HepG2 (cell line): Measurements from ENCODE around the gene FAM83F. TPM values are rescaled to one million over a fixed set of nuclear protein-coding genes. Genes with fewer than 3 reads are reported as not detected.

Experiments used
- AGO1 ChIP-seq: fragments of 200-400 bp; formaldehyde crosslinking; IDR thresholded peaks from 2 replicates; pipeline ENCODE4 v1.6.1; 2017; ENCODE audit warnings: mild to moderate bottlenecking, low read depth, low read length, moderate library complexity; ENCODE audit not compliant: poor library complexity, severe bottlenecking
- ATF6 ChIP-seq: sonication (generic); formaldehyde crosslinking; conservative IDR thresholded peaks from 2 replicates; pipeline ENCODE4 v1.4.0; 2020; ENCODE audit warnings: missing genetic modification reagents
- BCL6 ChIP-seq: IDR thresholded peaks from 2 replicates; pipeline ENCODE4 v1.6.1; 2016; ENCODE audit warnings: missing genetic modification reagents, missing compliant biosample characterization
- CENPT ChIP-seq: sonication (generic); formaldehyde crosslinking; IDR thresholded peaks from 2 replicates; pipeline ENCODE4 v1.8.0; 2022; ENCODE audit warnings: low read depth, mild to moderate bottlenecking, moderate library complexity, missing genetic modification reagents
- CHD4 ChIP-seq: fragments of 200-600 bp; sonication (generic); IDR thresholded peaks from 2 replicates; pipeline ENCODE4 v1.7.0; 2017; ENCODE audit warnings: mild to moderate bottlenecking, low read length, borderline replicate concordance
- NCOR1 ChIP-seq: fragments of 200-600 bp; sonication (generic); IDR thresholded peaks from 2 replicates; pipeline ENCODE4 v1.7.0; 2017; ENCODE audit warnings: antibody characterized with exemption, low read length, borderline replicate concordance
- ZFP36 ChIP-seq: fragments of 150-350 bp; IDR thresholded peaks from 2 replicates; pipeline ENCODE4 v1.6.1; 2018; ENCODE audit warnings: borderline replicate concordance, low read length, low read depth; ENCODE audit not compliant: partially characterized antibody
- ZNF569 ChIP-seq: sonication (generic); formaldehyde crosslinking; IDR thresholded peaks from 2 replicates; pipeline ENCODE4 v1.5.0; 2020; ENCODE audit warnings: mild to moderate bottlenecking, missing genetic modification reagents, moderate library complexity, borderline replicate concordance
- ZNF720 ChIP-seq: sonication (generic); formaldehyde crosslinking; IDR thresholded peaks from 2 replicates; pipeline ENCODE4 v1.4.0; 2020; ENCODE audit warnings: missing genetic modification reagents
- ZNF816 ChIP-seq: sonication (generic); formaldehyde crosslinking; IDR thresholded peaks from 2 replicates; pipeline ENCODE4 v1.8.0; 2022; ENCODE audit warnings: missing genetic modification reagents, mild to moderate bottlenecking, borderline replicate concordance
- polyA plus RNA-seq, 8 experiments: library from polyadenylated mRNA; depleted of rRNA in 3 of 8; stranded (reverse) in 7 of 8; unstranded in 1 of 8; fragments of >200 nt; fragmentation: Illumina TruSeq in 4 of 8; extraction: Trizol in 4 of 8; gene quantifications; 2 replicates each; pipeline versions ENCODE4 v1.2.1 to v1.2.3, GENCODE V29; 2011 to 2016; ENCODE audit warnings: low read depth in 4 of 8, missing spikeins in 1 of 8, mixed read lengths in 1 of 8; ENCODE audit not compliant: insufficient read depth in 1 of 8
- total RNA-seq, 5 experiments: library from RNA; depleted of rRNA; stranded (reverse); fragments of >200 nt; fragmentation: Illumina TruSeq; extraction: Trizol; gene quantifications; 2 replicates each; pipeline ENCODE4 v1.2.3, GENCODE V29; 2016; ENCODE audit warnings: low read depth in 1 of 5
- TF ChIP-seq, protein P1 (sequence below): sonication (generic); formaldehyde crosslinking; IDR thresholded peaks from 2 replicates; pipeline ENCODE4 v1.8.1; 2023; ENCODE audit warnings: mild to moderate bottlenecking, missing genetic modification reagents
- TF ChIP-seq, protein P2 (sequence below): sonication (generic); formaldehyde crosslinking; IDR thresholded peaks from 2 replicates; pipeline ENCODE4 v1.5.0; 2020; ENCODE audit warnings: mild to moderate bottlenecking, missing genetic modification reagents
- TF ChIP-seq, protein P3 (sequence below): sonication (generic); formaldehyde crosslinking; IDR thresholded peaks from 2 replicates; pipeline ENCODE4 v1.8.1; 2023; ENCODE audit warnings: mild to moderate bottlenecking, missing genetic modification reagents, borderline replicate concordance
- TF ChIP-seq, protein P4 (sequence below): sonication (generic); formaldehyde crosslinking; IDR thresholded peaks from 2 replicates; pipeline ENCODE4 v1.5.1; 2020; ENCODE audit warnings: missing genetic modification reagents, mild to moderate bottlenecking, borderline replicate concordance

Gene FAM83F
- total and polyA plus RNA-seq, 2 of the 13 experiments (the other 11 are each of a cell fraction or from before 2014, with no cell fraction given) = not detected

DNA sequence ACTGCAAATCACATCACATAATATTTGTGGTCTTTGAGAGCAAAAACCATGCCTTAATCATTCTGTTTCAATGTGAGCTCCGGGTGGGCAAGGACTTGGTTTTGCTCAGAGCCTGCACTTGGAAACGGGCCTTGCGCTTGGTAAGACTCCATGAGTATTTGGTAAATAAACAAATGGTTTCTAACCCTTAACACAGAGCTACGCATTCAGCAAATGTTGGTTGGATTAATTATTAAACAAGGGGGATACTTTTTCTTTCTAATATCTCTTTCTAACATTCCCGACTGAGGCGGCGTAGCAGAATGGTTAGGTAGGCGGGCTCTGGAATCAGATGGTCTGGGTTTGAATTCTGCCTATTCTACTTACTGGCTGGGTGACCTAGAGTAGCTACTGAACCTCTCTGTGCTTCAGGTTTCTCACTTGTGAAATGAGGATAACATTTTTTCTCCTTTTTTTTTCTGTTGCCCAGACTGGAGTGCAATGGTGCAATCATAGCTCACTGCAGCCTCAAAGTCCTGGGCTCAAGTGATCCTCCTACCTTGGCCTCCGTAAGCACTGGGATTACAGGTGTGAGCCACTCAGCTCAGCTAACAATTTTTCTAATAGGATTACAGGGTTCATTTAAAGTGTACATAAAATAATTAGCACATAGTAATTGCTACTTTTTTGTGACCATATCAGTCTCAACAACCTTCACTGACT, 3.4 kb upstream of the FAM83F start (continued):
- TF ChIP-seq CHD4 = 0 out of 2 replicates have a peak, but pooled peaks have one; percentile 47
- TF ChIP-seq ZNF720 = no peak
- TF ChIP-seq, protein P1, sequence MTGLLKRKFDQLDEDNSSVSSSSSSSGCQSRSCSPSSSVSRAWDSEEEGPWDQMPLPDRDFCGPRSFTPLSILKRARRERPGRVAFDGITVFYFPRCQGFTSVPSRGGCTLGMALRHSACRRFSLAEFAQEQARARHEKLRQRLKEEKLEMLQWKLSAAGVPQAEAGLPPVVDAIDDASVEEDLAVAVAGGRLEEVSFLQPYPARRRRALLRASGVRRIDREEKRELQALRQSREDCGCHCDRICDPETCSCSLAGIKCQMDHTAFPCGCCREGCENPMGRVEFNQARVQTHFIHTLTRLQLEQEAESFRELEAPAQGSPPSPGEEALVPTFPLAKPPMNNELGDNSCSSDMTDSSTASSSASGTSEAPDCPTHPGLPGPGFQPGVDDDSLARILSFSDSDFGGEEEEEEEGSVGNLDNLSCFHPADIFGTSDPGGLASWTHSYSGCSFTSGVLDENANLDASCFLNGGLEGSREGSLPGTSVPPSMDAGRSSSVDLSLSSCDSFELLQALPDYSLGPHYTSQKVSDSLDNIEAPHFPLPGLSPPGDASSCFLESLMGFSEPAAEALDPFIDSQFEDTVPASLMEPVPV = no peak
- peak; percentile 73 for TF ChIP-seq BCL6
- no peak for TF ChIP-seq ATF6 (CRISPR knock-in tag)
- TF ChIP-seq, protein P2, sequence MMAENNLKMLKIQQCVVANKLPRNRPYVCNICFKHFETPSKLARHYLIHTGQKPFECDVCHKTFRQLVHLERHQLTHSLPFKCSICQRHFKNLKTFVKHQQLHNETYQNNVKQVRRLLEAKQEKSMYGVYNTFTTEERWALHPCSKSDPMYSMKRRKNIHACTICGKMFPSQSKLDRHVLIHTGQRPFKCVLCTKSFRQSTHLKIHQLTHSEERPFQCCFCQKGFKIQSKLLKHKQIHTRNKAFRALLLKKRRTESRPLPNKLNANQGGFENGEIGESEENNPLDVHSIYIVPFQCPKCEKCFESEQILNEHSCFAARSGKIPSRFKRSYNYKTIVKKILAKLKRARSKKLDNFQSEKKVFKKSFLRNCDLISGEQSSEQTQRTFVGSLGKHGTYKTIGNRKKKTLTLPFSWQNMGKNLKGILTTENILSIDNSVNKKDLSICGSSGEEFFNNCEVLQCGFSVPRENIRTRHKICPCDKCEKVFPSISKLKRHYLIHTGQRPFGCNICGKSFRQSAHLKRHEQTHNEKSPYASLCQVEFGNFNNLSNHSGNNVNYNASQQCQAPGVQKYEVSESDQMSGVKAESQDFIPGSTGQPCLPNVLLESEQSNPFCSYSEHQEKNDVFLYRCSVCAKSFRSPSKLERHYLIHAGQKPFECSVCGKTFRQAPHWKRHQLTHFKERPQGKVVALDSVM (CRISPR knock-in tag) = peak; percentile 88
- TF ChIP-seq, protein P3, sequence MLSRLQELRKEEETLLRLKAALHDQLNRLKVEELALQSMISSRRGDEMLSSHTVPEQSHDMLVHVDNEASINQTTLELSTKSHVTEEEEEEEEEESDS (CRISPR knock-in tag) = no peak
- no peak for TF ChIP-seq ZNF816
- peak; percentile 34; the same call in 1 of the 2 replicates for TF ChIP-seq NCOR1
- no peak for TF ChIP-seq CENPT (CRISPR knock-in tag)
- TF ChIP-seq ZNF569 (CRISPR knock-in tag) = no peak
- TF ChIP-seq ZFP36 = peak; percentile 11
- TF ChIP-seq, protein P4, sequence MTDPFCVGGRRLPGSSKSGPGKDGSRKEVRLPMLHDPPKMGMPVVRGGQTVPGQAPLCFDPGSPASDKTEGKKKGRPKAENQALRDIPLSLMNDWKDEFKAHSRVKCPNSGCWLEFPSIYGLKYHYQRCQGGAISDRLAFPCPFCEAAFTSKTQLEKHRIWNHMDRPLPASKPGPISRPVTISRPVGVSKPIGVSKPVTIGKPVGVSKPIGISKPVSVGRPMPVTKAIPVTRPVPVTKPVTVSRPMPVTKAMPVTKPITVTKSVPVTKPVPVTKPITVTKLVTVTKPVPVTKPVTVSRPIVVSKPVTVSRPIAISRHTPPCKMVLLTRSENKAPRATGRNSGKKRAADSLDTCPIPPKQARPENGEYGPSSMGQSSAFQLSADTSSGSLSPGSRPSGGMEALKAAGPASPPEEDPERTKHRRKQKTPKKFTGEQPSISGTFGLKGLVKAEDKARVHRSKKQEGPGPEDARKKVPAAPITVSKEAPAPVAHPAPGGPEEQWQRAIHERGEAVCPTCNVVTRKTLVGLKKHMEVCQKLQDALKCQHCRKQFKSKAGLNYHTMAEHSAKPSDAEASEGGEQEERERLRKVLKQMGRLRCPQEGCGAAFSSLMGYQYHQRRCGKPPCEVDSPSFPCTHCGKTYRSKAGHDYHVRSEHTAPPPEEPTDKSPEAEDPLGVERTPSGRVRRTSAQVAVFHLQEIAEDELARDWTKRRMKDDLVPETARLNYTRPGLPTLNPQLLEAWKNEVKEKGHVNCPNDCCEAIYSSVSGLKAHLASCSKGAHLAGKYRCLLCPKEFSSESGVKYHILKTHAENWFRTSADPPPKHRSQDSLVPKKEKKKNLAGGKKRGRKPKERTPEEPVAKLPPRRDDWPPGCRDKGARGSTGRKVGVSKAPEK (CRISPR knock-in tag) = no peak
- no peak for TF ChIP-seq AGO1
